C4-2B (cell line): Measurements from ENCODE around the gene SPTBN2.

Experiments used
- ZFX ChIP-seq: fragments of 450-650 bp; IDR thresholded peaks from 2 replicates; pipeline ENCODE4 v1.6.1; 2017
- TF ChIP-seq, protein P1 (sequence below): fragments of 450-650 bp; conservative IDR thresholded peaks from 2 replicates; pipeline ENCODE4 v1.5.1; 2017; ENCODE audit warnings: mild to moderate bottlenecking

DNA sequence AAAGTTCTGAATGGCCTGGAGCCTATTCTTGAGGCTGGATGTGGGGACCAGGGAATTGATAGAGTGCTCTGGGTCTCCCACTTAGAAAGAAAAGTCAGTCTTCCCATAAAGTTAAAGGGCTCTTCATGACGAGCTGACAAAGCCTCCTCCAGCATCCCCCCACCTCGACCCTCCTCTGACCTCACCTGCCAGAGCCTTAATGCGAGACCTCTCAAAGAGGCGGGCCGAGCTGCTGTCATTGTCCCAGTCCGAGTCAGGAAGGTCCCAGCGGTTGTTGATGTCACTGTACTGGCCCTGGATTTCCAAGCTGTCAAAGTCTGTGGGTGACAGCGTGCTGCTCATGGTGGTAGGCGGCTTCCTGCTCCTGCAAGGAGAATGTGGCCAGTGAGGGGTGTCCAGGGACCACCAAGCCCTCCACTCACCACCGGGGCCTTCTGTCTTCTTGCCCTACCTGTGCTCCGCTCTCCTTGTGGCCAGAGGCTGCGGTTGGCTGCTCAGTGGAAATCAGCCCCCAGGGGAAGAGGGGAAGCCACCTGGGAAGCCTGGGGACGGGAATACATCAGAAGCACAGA is 8.0 kb downstream of the SPTBN2 start:
- TF ChIP-seq, protein P1, sequence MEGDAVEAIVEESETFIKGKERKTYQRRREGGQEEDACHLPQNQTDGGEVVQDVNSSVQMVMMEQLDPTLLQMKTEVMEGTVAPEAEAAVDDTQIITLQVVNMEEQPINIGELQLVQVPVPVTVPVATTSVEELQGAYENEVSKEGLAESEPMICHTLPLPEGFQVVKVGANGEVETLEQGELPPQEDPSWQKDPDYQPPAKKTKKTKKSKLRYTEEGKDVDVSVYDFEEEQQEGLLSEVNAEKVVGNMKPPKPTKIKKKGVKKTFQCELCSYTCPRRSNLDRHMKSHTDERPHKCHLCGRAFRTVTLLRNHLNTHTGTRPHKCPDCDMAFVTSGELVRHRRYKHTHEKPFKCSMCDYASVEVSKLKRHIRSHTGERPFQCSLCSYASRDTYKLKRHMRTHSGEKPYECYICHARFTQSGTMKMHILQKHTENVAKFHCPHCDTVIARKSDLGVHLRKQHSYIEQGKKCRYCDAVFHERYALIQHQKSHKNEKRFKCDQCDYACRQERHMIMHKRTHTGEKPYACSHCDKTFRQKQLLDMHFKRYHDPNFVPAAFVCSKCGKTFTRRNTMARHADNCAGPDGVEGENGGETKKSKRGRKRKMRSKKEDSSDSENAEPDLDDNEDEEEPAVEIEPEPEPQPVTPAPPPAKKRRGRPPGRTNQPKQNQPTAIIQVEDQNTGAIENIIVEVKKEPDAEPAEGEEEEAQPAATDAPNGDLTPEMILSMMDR, result no peak
- no peak for TF ChIP-seq ZFX
